SH-SY5Y (cell line): ENCODE results near the gene ADH1C.

Experiments used
- GATA2 ChIP-seq: IDR thresholded peaks from 2 replicates; pipeline ENCODE4 v1.6.1; 2011; ENCODE audit warnings: mild to moderate bottlenecking, low read depth, low read length
- GATA3 ChIP-seq: IDR thresholded peaks from 2 replicates; pipeline ENCODE4 v1.6.1; 2011; ENCODE audit warnings: low read depth, mild to moderate bottlenecking, low read length, moderate library complexity

DNA sequence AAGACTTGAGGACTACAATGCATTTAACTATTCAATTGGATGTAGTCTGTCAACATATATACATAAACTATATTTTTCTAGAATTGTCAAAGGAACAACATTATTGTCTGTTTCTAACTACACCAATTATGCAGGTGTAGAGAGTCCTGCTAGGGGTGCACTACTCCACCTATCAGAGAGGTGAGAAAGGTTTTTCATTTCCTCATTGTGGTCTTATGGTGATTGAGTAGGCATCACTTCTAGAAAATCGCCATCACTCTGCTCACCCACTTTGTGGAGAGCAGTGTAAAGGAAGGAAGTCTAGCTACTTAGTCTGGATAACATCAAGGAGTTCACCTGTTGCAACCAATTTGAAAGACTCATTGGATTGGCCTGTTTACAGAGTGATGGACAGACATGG lies 4.4 kb upstream of the ADH1C start:
- TF ChIP-seq GATA2 = no peak
- TF ChIP-seq GATA3 = no peak
